Right ventricle myocardium inferior (tissue), 1 donor: Measurements from ENCODE around the gene SCMH1. TPM values are rescaled to one million over a fixed set of nuclear protein-coding genes. Genes with fewer than 3 reads are reported as not detected.

Experiments
- ATAC-seq: fragments of 200-7000 bp; cut with Tn5 transposase; one replicate; pipeline ENCODE4 v1.9.1; 2020; ENCODE audit warnings: mild to moderate bottlenecking, moderate library complexity
- DNase-seq: peaks from one replicate; pipeline ENCODE4 v3.0.0; 2021; ENCODE audit errors: missing footprints
- intact Hi-C: fragments of 100-400 bp; cut with DNase I; formaldehyde crosslinking; loops from one replicate; pipeline ENCODE4 v1.11.0; 2022
- total RNA-seq: library from RNA; stranded (reverse); fragmentation: NEBNext Ultra II Directional; extraction: Animal tissue kit (Norgen Biotek cat#: 25700); gene quantifications from one replicate; pipeline ENCODE4 v1.2.1, GENCODE V29; 2021
- donor health status: DM: no; HTN: yes; CAD: no; lungs with severe emphysema.

Gene SCMH1
- total RNA-seq, 1 donor from 2014 or later: 41.1 TPM

GRCh38 chr1:40977716-40978115, 264.4 kb downstream of the SCMH1 start:
- ATAC-seq: no peak
- intact Hi-C loops: loop anchor here (5.0 kb wide), 1 partner anchor 265 kb away; the partner anchor contains the start of gene SCMH1
- no peak for DNase-seq

Other genes starting within 250 kb of the SCMH1 start
- 0.16 TPM for gene SLFNL1, start 220.6 kb downstream of the SCMH1 start, total RNA-seq
- 4.5 TPM for gene FOXO6, start 119.1 kb upstream of the SCMH1 start, total RNA-seq
- not detected for gene EDN2, start 242.4 kb upstream of the SCMH1 start, total RNA-seq